ENCODE data around the gene CLTB.

GRCh38 chr5:176413709-176414191 lies 2.6 kb downstream of the CLTB start:
- TF ChIP-seq SIN3A (IDR thresholded peaks at IDR 0.05; ENCODE audit: borderline replicate concordance, insufficient read depth, low read length), result no peak
- no peak for TF ChIP-seq POLR2AphosphoS5 (IDR thresholded peaks at IDR 0.05; ENCODE audit: low read depth, low read length)
- TF ChIP-seq TAF1 (IDR thresholded peaks at IDR 0.05; ENCODE audit: borderline replicate concordance, insufficient read depth, low read length), result no peak
- TF ChIP-seq REST (IDR thresholded peaks at IDR 0.05; ENCODE audit: insufficient read depth in 1 of 2, low read depth in 2 of 2, low read length in 2 of 2), result no peak
- TF ChIP-seq FOXP2 (optimal IDR thresholded peaks at IDR 0.05; ENCODE audit: borderline replicate concordance, extremely low read depth, extremely low read length, insufficient read depth), result no peak

All from PFSK-1 (cell line).